Skeletal muscle satellite cell (primary cell): ENCODE measurements around the gene HSPD1.

Experiments
- H3K27me3 ChIP-seq: 2 replicates; pipeline ENCODE4 v1.7.0; 2013; ENCODE audit warnings: low read length; ENCODE audit not compliant: control insufficient read depth, insufficient read depth
- H3K36me3 ChIP-seq: 2 replicates; pipeline ENCODE4 v1.7.0; 2013; ENCODE audit warnings: mild to moderate bottlenecking, control low read depth, low read length; ENCODE audit not compliant: insufficient read depth
- H3K4me1 ChIP-seq: 2 replicates; pipeline ENCODE4 v1.7.0; 2013; ENCODE audit warnings: low read length; ENCODE audit not compliant: control insufficient read depth, insufficient read depth
- H3K4me2 ChIP-seq: 2 replicates; pipeline ENCODE4 v1.7.0; 2013; ENCODE audit warnings: mild to moderate bottlenecking, low read length
- H3K4me3 ChIP-seq: 2 replicates; pipeline ENCODE4 v1.7.0; 2013; ENCODE audit warnings: low read length
- H3K9ac ChIP-seq: 2 replicates; pipeline ENCODE4 v1.7.0; 2013; ENCODE audit warnings: mild to moderate bottlenecking, low read depth, low read length, moderate library complexity
- H3K9me3 ChIP-seq: replicated peaks from 2 replicates; pipeline ENCODE4 v1.7.0; 2013; ENCODE audit warnings: mild to moderate bottlenecking, control low read depth, low read length

Gene HSPD1

DNA sequence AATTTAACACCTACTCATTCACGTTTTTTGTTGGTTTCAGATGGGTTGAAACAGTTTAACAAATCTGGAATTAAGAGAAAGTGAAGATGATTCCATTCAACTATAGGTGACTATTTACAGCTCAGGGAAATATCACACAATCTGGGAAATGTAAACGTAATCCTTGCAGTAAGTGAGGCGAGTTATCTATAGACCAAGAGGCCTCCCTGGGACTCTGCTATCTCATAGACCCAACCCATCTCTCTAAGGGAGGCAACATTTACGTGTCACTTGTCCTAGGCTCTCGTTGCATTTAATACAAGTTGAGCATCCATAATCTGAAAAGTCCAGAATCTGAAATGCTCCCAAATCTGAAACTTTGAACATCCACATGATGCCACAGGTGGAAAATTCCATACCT, 14.3 kb upstream of the HSPD1 start:
- H3K4me3 ChIP-seq: no peak overlapping the region
- peaks cover 14% of the 10 kb centered on the region for H3K4me1 ChIP-seq
- no peak overlapping the region for H3K9ac ChIP-seq
- H3K27me3 ChIP-seq: no peaks in the 10 kb centered on the region
- H3K4me2 ChIP-seq: no peak overlapping the region
- H3K9me3 ChIP-seq: no peaks in the 10 kb centered on the region
- H3K36me3 ChIP-seq: no peaks in the 10 kb centered on the region

DNA sequence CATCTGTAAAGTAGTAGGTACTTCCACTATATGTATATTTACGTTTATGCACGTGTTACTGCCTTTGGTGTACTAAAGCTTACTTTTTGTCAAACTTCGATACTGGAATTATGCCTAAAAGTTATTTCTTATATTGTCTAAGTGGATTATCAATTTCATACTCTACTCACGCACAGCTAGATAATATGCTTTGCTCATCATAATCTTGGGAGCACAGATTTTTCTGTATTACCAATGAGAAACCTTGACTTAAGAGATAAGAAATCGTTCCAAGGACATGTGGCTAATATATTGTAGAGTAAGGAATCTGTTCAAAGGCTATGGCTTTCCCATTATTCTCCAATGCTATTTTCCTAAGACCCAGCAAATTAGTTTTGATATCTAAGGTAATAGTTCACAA, 7.0 kb upstream of the HSPD1 start:
- H3K4me1 ChIP-seq: peaks cover 8% of the 10 kb centered on the region
- H3K36me3 ChIP-seq: peaks cover 31% of the 10 kb centered on the region
- no peak overlapping the region for H3K9ac ChIP-seq
- H3K4me2 ChIP-seq: no peak overlapping the region
- H3K9me3 ChIP-seq: no peaks in the 10 kb centered on the region
- H3K27me3 ChIP-seq: no peaks in the 10 kb centered on the region
- no peak overlapping the region for H3K4me3 ChIP-seq

DNA sequence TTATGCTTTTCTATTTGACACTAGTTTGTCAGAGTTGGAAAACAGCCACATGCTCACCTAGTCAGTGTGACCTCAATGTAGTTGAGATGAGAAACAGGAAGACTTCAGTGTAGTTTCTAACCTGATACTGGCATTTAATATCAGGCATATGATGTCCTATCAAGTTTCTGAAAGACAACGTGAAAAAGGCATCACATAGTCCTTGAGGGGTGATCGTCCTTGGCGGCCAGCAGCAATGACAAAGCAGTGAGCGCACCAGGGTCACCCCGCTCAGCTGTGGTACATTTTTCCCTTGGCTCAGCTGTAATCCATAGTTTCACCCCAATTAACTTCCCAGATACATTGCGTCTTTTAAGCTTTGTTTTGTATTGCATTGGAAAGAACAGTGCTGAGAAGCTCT, 4.9 kb upstream of the HSPD1 start:
- H3K9ac ChIP-seq: no peak overlapping the region
- no peak overlapping the region for H3K4me2 ChIP-seq
- H3K9me3 ChIP-seq: no peaks in the 10 kb centered on the region
- peaks cover 9% of the 10 kb centered on the region for H3K4me1 ChIP-seq
- peaks cover 32% of the 10 kb centered on the region for H3K36me3 ChIP-seq
- no peaks in the 10 kb centered on the region for H3K27me3 ChIP-seq
- no peak overlapping the region for H3K4me3 ChIP-seq

DNA sequence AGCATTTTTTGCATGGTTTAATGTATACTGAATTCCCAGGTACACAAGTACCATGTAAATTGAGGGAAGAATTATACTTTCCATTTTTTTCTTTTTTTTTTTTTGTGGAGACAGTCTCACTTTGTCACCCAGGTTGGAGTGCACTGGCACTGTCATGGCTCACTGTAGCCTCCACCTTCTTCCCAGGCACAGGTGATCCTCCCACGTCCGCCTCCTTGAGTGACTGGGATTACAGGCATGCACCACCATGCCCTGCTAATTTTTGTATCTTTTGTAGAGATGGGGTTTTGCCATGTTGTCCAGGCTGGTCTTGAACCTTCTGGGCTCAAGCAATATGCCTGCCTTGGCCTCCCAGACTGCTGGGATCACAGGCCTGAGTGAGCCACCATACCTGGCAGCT, 4.4 kb upstream of the HSPD1 start:
- H3K9me3 ChIP-seq: no peaks in the 10 kb centered on the region
- peaks cover 9% of the 10 kb centered on the region for H3K4me1 ChIP-seq
- H3K4me2 ChIP-seq: no peak overlapping the region
- H3K36me3 ChIP-seq: peaks cover 32% of the 10 kb centered on the region
- H3K9ac ChIP-seq: no peak overlapping the region
- no peak overlapping the region for H3K4me3 ChIP-seq
- no peaks in the 10 kb centered on the region for H3K27me3 ChIP-seq

DNA sequence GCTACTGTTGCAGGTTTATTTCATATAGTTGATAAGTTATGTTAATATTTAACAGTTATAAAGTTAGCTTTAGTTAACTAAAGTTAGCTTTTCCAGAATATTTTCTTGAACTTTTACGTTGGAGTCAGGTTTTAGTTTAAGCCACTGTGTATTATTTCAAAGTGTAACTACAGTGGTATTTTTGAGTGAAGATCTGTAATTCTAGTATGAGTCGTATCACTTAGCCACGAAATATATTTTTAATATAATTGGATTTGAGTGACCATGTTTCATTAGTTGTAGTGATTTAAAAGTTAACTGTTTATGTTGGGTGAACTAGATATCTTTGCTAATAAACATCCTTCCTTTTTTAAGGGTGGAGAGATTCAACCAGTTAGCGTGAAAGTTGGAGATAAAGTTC, 3.0 kb upstream of the HSPD1 start:
- H3K36me3 ChIP-seq: peaks cover 35% of the 10 kb centered on the region
- peaks cover 17% of the 10 kb centered on the region for H3K4me1 ChIP-seq
- no peak overlapping the region for H3K4me3 ChIP-seq
- peak overlapping the region; percentile 84 for H3K4me2 ChIP-seq
- no peaks in the 10 kb centered on the region for H3K27me3 ChIP-seq
- peak overlapping the region; percentile 91 for H3K9ac ChIP-seq
- H3K9me3 ChIP-seq: no peaks in the 10 kb centered on the region

DNA sequence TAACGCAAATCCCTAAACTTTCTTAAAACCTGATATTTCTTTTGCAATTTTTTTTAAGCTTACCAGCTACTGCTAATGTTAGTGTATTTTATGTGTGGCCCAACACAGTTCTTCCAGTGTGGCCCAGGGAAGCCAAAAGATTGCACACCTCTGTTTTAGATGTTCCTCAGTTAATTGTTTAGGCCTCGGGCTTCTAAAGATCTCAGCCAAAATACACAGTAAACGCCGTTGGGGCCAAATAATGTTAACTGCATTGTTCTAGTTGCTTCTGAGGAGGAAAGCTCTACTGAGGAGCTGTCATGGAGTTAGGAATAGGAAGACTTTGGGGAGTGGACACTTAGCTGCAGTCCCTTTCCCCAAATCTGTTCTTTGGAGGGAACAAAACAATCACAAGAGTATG, 2.6 kb upstream of the HSPD1 start:
- peaks cover 21% of the 10 kb centered on the region for H3K4me1 ChIP-seq
- H3K36me3 ChIP-seq: peaks cover 40% of the 10 kb centered on the region
- H3K4me2 ChIP-seq: peak overlapping the region; percentile 84
- peak overlapping the region; percentile 82 for H3K4me3 ChIP-seq
- no peaks in the 10 kb centered on the region for H3K27me3 ChIP-seq
- H3K9ac ChIP-seq: peak overlapping the region; percentile 91
- no peaks in the 10 kb centered on the region for H3K9me3 ChIP-seq

DNA sequence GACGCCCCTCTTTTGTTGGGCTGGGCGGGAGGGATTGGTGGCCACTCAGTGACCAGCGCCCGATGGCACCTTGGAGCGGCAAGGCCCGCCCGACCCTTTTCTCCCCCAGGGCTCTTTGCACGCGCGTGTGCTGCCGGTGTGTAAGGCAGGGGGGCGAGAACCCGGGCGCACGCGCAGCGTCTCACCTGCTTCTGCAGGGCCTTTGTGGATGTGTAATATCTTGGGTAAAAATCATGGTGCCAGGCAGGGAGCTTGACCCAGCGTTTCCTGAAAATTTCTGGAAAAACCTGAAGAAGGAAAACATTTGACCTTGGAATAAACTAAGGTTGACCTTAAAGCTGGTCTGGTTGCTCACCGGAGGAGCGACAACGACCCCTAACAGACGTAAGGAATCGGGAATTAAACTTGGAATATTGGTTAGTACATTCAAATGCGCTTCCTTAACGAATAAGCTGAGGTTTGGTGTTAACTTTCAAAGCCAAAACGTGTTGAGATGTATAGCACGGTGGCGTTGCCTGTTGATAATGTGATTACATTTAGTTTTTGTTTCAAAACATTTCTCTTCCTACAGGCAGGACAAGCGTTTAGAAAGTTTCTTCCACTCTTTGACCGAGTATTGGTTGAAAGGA, 977 bp upstream of the HSPD1 start:
- peak overlapping the region; percentile 91 for H3K9ac ChIP-seq
- no peaks in the 10 kb centered on the region for H3K9me3 ChIP-seq
- peak overlapping the region; percentile 82 for H3K4me3 ChIP-seq
- peak overlapping the region; percentile 84 for H3K4me2 ChIP-seq
- no peaks in the 10 kb centered on the region for H3K27me3 ChIP-seq
- H3K36me3 ChIP-seq: peaks cover 56% of the 10 kb centered on the region
- H3K4me1 ChIP-seq: peaks cover 25% of the 10 kb centered on the region

DNA sequence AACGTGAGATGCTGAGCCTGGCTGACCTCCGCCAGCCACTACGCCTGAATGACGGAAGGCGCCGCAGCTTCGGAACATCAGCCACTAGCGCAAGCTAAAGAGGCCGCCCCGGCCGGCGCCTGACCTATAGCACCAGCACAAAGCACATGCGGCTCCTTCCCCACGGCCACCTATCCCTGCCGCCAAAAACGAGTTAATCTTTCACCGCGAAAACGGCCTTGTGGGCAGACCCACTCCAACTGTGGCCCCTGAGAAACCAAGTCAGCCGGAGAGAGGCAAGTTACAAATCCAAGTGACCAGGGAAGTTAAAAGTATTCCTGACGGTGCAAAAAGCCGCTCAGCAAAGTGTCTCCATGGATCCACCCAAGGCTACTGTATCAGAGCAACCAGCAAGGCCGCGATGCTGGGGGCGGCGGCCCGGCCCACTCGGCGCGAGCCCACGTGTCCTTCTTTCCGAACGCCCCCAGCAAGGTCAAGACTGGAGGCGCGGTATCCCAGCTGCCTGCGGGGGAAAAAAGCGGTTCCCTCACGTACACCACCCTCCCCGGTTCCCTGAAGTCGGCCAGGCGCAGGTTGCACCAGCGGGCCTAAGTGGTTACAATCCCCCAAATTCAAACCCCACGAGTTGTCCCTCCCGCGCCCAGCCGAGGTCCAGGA, 575 bp downstream of the HSPD1 start:
- Histone ChIP-seq H3K27me3 (no peaks in the 10 kb centered on the region), H3K9me3 (no peaks in the 10 kb centered on the region), H3K4me1 (peaks cover 25% of the 10 kb centered on the region), H3K36me3 (peaks cover 63% of the 10 kb centered on the region), H3K4me2 (peak overlapping the region; percentile 84), H3K4me3 (peak overlapping the region; percentile 82), H3K9ac (peak overlapping the region; percentile 91)

DNA sequence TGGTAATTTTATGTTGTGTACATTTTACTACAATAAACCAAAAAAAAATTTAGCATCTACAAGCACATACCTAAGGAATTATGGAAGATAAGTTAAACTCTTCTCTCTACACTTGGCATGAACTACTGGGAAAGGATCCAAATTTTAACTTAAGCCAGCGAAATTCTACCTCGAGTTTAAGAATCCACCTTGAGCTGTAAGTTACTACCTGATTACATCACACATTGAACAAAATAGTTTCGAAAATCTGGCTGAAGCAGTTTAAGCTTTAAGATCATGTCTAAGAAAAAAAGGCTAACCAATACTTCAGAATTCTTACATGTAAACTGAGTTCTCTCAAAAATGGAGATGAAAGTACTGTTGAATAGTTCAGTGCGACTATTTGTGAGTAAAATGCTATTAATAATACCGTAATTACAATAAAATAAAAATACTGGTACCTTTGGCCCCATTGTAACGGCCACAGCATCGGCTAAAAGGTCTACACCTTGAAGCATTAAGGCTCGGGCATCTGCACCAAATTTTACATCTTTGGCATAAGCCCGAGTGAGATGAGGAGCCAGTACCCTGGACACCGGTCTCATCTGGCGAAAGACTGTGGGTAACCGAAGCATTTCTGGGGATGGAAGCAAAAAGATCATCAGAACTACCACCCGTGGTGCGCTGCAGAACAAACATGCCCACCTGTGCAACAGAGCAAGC, 1.3 kb downstream of the HSPD1 start:
- Histone ChIP-seq H3K36me3 (peaks cover 60% of the 10 kb centered on the region), H3K4me1 (peaks cover 25% of the 10 kb centered on the region), H3K4me3 (peak overlapping the region; percentile 82)

DNA sequence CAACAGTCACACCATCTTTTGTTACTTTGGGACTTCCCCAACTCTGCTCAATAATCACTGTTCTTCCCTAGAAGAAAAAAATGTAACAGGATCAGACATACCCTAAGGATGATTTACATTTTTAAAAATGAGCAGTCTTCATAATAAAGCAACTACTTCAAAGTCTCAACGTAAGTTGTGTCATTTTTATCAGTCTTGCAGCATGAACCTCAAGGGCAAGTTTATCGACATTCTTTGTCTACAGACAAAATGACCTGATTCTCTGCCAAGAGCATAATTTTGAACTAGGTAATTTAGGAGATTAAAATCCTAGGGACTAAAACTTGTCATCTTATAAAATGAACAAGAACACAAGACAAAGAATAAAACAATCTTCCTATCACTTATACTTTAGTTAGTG, 2.3 kb downstream of the HSPD1 start:
- H3K4me2 ChIP-seq: peak overlapping the region; percentile 84
- peak overlapping the region; percentile 82 for H3K4me3 ChIP-seq
- H3K4me1 ChIP-seq: peaks cover 23% of the 10 kb centered on the region
- H3K36me3 ChIP-seq: peaks cover 56% of the 10 kb centered on the region
- no peaks in the 10 kb centered on the region for H3K27me3 ChIP-seq
- no peaks in the 10 kb centered on the region for H3K9me3 ChIP-seq
- no peak overlapping the region for H3K9ac ChIP-seq

More for the DNA sequence above, 1.3 kb downstream of the HSPD1 start:
- peak overlapping the region; percentile 84 for H3K4me2 ChIP-seq
- no peaks in the 10 kb centered on the region for H3K9me3 ChIP-seq
- no peaks in the 10 kb centered on the region for H3K27me3 ChIP-seq
- peak overlapping the region; percentile 91 for H3K9ac ChIP-seq

DNA sequence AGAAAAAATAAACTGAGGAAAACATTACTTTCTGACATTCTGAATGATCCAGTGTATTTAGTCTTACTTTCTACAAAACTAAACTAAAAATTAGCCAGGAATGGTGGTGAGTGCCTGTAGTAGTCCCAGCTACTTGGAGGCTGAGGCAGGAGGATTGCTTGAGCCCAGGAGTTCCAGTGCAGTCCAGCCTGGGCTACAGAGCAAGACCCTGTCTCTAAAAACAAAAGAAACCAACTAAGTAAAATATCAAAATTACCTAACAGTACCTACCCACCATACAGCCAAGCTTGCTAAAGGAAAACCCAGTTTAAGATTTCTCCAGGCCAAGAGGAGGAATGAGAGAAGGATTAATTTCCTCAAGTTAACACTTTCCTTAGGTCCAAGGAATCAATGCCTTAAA, 2.9 kb downstream of the HSPD1 start:
- peak overlapping the region; percentile 84 for H3K4me2 ChIP-seq
- no peaks in the 10 kb centered on the region for H3K9me3 ChIP-seq
- peaks cover 56% of the 10 kb centered on the region for H3K36me3 ChIP-seq
- H3K9ac ChIP-seq: no peak overlapping the region
- no peak overlapping the region for H3K4me3 ChIP-seq
- peaks cover 17% of the 10 kb centered on the region for H3K4me1 ChIP-seq
- H3K27me3 ChIP-seq: no peaks in the 10 kb centered on the region
